GM18867 (cell line): ENCODE measurements around the gene NR3C1.
A peak's percentile ranks its signal among the peaks of the same experiment; 100 is the strongest.

Experiments
- ATAC-seq: cut with Tn5 transposase; IDR thresholded peaks from one replicate; pipeline ENCODE4 v1.9.1; 2021; ENCODE audit warnings: mild to moderate bottlenecking, moderate library complexity; ENCODE audit not compliant: unreplicated experiment

The NR3C1 gene

GRCh38 chr5:143426437-143426991, 23.0 kb upstream of the NR3C1 start:
- ATAC-seq = peak; percentile 76

- no peak for ATAC-seq
Measured at GRCh38 chr5:143425835-143426234, 22.3 kb upstream of the NR3C1 start.

- ATAC-seq = peak; percentile 53
Measured at GRCh38 chr5:143418140-143418866, 14.8 kb upstream of the NR3C1 start.

GRCh38 chr5:143417503-143418139, 14.1 kb upstream of the NR3C1 start:
- ATAC-seq = no peak

- ATAC-seq = no peak
Measured at GRCh38 chr5:143416411-143416810, 12.9 kb upstream of the NR3C1 start.

GRCh38 chr5:143413958-143414669, 10.6 kb upstream of the NR3C1 start:
- ATAC-seq = peak; percentile 73

- ATAC-seq = no peak
Measured at GRCh38 chr5:143412661-143413342, 9.3 kb upstream of the NR3C1 start.

GRCh38 chr5:143409926-143410325, 6.4 kb upstream of the NR3C1 start:
- ATAC-seq = no peak

- ATAC-seq = no peak
Measured at GRCh38 chr5:143406408-143406807, 2.9 kb upstream of the NR3C1 start.

GRCh38 chr5:143405849-143406098, 2.3 kb upstream of the NR3C1 start:
- ATAC-seq = no peak

- peak; percentile 33 for ATAC-seq
Measured at GRCh38 chr5:143405063-143405848, 1.8 kb upstream of the NR3C1 start.

GRCh38 chr5:143404416-143405062, 1.1 kb upstream of the NR3C1 start:
- ATAC-seq = peak; percentile 25

GRCh38 chr5:143403334-143403592, 223 bp downstream of the NR3C1 start:
- no peak for ATAC-seq

- ATAC-seq = no peak
Measured at GRCh38 chr5:143402553-143403333, 743 bp downstream of the NR3C1 start.

GRCh38 chr5:143402017-143402552, 1.4 kb downstream of the NR3C1 start:
- no peak for ATAC-seq

- no peak for ATAC-seq
Measured at GRCh38 chr5:143401227-143402016, 2.1 kb downstream of the NR3C1 start.

- ATAC-seq = no peak
Measured at GRCh38 chr5:143400541-143401226, 2.8 kb downstream of the NR3C1 start.
